Stimulated activated CD8-positive, alpha-beta memory T cell treated with anti-CD3 and anti-CD28 coated beads, Interleukin-4, amount 100 ng/mL, for 24 hours (primary cell): ENCODE data around the gene SS18L1.
A peak's percentile ranks its signal among the peaks of the same experiment; 100 is the strongest.
"Not testable (repeated sequence)": the region's sequence is repeated elsewhere in the genome, so short reads cannot be mapped to it uniquely, and the experiment has no call there.

Experiments used
- DNase-seq: peaks from one replicate; pipeline ENCODE4 v3.0.0-alpha.2; 2020; ENCODE audit warnings: low read depth

SS18L1 gene

GRCh38 chr20:62143081-62143956 lies at the start of gene SS18L1, which contains the start of gene PSMA7:
TSS of gene SS18L1 (plus strand) at chr20:62143769. CDS start at chr20:62143821, 52 bp downstream.
TSS of gene PSMA7 (minus strand) at chr20:62143394. CDS start at chr20:62143303, 91 bp downstream.
- peak; percentile 80 for DNase-seq

DNA sequence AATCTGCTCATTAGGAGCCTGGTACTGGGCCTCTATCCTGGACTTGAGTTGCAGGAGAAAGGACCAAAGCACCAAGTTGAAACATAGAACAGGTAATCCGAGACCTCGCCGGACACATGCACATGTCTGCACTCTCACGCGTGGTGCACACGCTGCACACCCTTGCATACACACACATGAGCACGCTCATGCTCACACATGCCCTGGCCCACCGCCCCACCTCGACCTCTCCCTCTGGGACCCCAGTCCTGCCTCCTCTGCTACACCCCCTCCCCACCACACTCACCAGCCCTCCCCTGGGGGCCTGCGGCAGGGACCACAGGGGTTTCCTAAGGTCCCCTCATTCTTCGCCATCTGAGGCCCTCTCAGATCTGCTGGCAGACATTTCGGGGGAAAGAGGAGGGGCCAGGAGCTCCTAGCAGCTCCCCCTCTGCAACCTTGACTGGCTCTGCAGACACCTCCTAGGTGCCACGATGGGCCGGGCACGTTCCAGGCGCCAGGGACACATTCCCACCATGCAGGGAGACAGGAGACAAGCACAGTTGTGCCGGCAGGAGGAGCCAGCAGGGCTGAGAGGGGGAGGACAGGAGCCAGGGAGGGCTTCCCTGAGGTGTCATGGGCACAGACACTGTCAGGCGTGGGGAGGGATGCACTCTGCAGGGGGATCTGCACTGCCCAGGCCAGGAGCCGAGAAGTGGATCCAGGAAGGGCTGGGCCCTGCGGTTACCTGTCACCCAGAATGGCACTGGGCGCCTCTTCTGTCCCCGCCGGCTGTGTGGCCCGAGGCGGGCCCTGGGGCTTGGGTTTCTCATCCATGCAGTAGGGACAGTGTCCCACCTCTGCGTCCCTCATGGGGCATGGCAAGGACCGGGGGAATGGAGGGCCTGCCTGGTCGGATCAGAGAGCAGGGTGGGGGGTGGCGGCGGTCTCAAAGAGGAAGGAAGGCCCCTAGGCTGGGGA lies 46.9 kb upstream of the SS18L1 start:
- DNase-seq: no peak

DNA sequence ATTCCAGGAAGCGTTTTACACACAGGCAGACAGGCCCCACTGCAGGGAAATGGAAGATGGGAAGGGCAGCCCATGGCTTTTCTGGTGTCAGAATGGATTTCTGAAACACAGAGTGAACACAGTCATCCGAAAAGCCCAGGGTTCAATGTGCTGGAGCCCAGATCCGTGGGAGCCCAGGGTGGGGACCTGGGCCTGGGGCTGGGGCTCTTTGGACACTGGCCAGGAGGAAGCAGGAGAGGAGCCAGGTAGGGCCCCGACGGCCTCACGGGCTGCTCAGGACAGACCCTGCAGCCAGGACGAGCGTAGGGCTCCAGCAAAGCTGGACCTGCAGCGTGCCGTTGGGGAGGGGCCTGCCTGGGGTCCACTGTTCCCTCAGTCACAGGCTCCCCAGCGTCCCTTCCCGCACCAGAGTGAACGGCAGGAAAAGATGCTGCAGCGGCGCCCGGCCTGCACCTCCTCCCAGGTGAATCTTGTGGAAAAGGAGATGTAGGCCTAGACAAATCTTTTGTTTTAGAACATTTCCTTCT lies 45.6 kb upstream of the SS18L1 start:
- DNase-seq: no peak

DNA sequence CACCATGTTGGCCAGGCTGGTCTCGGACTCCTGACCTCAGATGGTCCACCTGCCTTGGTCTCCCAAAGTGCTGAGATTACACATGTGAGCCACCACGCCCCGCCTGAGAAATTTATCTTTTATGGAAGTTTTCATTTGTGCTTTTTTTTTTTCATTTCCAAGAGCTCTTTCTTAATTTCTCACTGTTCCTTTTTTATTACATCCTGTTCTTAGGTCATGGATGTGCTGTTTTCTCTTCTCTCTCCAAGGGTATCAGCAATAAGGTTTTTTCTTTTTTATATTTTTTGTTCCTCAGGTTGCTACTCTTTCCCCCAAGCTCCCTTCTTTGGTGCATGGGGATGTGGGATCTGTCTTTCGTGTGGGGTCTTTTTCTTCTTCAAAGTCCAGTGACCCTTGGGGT lies 42.5 kb upstream of the SS18L1 start:
- DNase-seq: no peak

DNA sequence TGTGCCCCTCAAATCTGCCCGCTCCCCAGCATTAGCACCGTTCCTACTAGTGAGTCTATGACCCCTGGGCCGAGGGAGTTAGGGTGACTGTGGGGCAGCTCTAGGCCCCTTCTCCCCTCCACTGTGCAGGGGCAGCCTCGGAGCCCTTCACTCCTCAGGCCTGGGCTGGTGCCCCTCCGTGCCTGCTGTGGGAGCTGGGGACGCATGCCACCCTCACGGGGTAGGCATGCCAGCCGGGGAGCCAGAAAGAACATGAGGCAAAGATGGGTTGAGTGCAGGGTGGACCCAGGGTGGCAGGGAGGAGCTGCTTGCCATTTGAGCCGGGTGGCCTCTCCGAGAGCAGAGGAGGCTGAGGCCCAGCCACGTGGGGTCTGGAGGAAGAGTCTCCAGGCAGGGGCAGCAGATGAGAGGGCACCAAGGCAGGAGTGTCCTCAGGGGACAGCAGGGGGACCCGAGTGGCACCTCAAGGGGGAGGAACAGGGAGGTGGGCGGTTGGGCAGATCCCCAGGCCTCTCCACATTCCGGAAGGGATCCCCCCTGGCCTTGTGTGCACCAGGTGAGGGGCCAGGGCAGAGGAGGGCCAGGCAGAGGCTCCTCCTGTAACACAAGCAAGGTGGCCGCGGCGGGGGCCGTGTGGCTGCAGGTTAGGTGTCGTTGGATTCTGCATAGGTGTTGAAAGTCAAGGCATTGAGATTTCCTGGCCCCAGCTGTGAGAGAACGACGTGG lies 39.9 kb upstream of the SS18L1 start:
- no peak for DNase-seq

DNA sequence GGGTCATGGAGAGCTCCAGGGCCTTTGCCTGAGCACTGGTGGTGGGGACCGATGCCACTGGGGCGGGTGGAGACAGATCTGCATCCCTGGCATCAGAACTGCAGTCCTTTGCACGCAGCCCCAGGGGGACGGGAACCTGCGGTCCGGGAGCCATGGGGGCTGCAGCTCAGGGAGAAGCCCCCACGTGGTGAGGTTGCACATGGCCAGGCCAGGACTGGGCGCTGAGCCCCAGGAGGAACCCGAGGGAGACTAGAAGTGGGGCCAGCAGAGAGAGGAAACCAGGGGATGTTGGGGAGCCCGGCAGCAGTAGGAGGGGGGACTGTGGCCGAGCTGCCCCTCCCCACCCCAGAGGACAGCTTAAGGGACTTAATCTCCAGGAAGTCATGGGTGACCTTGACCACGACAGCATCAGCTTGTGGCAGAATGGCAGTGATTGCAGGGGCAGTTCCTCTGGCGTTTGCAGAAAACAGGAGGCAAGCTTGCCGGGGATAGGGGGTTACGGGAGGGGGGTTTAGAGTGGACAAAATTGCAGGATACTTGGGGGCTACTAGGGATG lies 39.3 kb upstream of the SS18L1 start:
- no peak for DNase-seq

GRCh38 chr20:62104791-62105345 lies 38.7 kb upstream of the SS18L1 start:
- DNase-seq: no peak

DNA sequence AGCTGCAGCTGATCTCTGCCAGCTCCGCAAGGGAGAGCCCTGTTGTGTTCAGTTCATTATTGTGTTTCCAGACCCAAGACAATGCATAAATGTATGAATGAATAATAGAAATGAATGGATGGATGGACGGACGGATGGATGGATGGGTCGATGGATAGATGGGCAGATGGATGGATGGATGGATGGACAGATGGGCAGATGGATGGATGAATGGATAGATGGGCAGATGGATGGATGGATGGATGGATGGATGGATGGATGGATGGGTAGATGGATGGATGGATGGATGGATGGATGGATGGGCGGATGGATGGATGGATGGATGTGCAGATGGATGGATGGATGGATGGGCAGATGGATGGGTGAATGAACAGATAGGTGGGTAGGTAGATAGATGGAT lies 38.0 kb upstream of the SS18L1 start:
- DNase-seq: no peak

DNA sequence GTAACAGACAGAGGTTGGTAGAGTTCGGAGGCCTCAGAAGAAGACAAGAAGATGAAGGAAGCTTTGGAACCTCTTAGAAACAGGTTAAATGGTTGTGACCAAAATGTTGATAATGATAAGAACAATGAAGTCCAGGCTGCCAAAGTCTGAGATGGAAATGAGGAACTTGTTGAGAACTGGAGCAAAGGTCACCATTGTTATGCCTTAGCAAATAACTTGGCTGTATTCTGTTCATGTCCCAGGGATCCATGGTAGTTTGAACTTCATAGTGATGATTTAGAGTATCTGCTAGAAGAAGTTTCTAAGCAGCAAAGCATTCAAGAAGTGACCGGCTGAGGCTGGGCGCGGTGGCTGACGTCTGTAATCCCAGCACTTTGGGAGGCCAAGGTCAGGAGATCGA lies 32.4 kb upstream of the SS18L1 start:
- no peak for DNase-seq

- DNase-seq: no peak
Measured at GRCh38 chr20:62112368-62112767, 31.2 kb upstream of the SS18L1 start.

GRCh38 chr20:62114894-62115293 lies 28.7 kb upstream of the SS18L1 start:
- no peak for DNase-seq

DNA sequence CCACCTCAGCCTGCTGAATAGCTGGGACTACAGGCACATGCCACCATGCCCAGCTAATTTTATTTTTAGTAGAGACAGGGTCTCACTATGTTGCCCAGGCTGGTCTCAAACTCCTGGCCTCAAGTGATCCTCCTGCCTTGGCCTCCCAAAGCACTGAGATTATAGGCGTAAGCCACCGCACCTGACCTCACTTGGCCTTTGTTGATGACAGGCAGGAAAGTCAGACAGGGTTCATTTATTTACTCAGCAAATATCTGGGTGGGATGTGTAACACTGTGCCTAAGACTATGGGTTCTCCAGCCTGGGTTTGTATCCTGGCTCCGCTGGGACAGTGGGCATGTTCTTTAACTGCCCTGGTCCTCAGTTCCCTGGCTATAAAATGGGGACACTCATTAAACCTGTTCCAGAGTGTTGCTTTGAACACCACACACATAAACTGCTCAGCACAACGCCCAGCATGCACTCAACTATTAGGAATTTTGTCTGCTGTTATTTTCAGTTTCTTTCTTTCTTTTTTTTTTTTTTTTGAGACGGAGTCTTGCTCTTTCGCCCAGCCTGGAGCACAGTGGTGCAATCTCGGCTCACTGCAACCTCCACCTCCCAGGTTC lies 27.7 kb upstream of the SS18L1 start:
- not testable (repeated sequence) for DNase-seq

DNA sequence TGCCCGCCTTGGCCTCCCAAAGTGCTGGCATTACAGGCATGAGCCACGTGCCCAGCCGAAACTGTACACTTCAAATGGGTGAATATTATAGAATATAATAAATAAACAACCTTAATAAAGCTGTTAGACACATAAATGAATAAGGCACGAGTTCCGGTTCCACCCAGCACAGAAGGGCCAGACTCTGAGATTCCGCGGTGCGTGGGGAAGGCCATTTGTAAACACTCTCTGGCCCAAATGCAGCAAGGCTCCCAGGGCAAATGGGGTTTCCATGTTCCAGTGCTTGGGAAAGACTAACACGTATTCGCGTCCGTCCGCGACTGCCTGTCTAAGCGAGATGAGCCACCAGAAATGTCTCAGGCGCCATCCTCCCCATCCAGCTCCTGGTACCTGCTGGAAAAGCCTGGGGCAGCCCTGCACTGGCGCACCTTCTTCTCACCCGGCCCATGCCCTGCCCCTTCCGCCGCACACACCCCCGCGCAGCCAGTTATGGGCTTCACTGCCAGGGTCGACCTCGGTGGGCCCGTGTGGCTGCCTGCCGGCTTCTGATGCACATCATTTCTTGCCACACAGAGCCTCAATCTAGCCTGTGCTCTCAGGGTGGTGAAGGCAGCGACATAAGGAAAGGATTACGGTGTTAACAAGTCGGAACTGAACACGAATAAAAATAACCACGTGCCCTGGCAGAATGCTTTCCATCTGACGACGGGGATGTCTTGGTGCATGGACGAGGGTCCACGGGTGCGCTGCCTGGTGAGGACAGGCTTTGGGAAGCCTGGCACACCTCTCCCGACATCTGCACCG lies 26.8 kb upstream of the SS18L1 start:
- DNase-seq: no peak

DNA sequence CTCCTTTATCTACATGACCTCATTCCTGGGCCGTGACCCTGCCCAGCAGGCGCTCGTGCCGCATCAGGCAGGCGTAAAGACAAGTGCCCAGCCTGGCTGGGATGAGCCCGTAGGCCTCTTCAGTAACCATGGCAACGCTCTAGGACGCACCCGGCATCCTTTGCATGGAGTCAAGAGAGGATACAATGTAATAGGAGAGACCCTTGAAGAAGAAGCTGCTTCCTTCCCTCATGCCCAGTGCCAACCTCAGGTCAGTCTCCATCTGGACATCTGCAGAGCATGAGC lies 26.3 kb upstream of the SS18L1 start:
- DNase-seq: no peak

- DNase-seq: peak; percentile 53
Measured at GRCh38 chr20:62117658-62118057, 25.9 kb upstream of the SS18L1 start.

GRCh38 chr20:62118113-62119043 lies 25.2 kb upstream of the SS18L1 start:
- no peak for DNase-seq

DNA sequence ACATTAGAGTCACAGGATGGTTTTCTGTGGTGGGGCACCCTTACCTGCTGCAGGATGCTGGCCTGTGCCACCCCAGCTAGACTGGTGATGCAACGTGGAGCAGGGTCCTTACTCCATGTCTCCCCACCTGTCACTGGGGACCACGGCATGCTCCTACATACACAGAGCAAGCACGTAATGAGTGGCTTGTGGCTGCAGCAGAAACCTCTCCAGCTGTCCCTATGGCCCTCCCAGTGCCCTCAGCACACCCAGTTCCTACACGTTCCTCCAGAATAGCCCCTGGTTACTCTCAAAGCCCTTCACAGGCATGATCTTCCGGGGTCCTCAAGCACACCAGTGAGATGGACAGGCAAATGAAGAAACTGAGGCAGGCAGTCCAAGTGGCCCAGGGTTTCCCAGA lies 24.5 kb upstream of the SS18L1 start:
- no peak for DNase-seq

DNA sequence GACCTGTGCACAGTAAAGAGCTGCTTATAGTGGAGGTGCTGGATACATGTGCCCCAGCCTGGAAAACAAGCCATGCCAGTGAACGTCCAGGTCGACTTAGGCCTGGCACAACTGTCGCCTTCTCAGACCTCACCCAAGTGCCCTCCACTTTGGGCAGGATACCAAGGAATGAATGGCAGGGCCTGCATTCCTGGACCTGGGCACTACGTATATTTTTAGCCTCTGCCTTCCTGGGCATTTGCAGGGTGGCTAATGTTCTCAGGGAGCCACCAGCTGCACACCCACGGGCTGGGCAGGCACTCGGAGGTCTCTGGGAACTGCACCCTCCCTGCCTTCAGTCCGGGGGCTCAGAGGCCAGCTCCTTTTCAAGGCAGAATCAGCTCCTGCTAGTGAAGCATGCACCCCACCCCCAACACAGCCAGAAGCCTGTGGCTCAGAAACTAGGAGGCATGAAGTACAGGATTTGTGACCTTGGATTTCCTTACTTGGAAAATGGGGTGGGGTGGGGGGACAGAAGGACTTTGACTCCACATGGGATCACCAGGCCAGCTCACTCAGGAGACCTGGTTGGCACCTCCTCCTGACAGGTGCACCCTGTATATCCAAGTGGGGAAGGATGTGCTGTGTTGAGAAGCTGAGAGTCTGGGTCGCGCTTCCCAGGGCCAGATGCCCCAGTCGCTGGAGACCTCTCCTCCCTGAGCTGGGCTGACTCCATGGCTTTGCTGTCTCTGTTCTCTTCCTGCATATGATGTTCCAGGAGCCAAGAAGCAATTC lies 23.8 kb upstream of the SS18L1 start:
- no peak for DNase-seq
